ENCODE results near the gene CLEC1A.

The CLEC1A gene

DNA sequence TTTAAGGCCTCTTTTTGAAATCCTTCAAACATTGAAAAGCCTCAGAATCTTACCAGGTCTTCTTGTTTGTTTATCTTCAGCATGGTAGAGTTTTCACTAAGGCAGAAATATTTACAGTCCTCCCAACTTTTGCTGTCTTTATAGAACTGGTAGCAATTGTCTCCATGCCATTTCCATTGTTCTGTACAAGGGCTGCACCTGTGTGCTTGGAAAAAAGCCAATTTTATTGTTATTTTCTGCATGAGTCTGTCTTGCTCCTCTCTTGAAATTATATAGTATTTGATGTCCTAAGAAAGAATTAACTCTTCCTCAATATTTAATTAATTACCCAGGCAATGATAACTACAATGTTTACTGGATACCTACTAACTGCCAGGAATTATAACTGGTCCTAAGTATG lies 23.3 kb downstream of the CLEC1A start:
- TF ChIP-seq, protein P1, sequence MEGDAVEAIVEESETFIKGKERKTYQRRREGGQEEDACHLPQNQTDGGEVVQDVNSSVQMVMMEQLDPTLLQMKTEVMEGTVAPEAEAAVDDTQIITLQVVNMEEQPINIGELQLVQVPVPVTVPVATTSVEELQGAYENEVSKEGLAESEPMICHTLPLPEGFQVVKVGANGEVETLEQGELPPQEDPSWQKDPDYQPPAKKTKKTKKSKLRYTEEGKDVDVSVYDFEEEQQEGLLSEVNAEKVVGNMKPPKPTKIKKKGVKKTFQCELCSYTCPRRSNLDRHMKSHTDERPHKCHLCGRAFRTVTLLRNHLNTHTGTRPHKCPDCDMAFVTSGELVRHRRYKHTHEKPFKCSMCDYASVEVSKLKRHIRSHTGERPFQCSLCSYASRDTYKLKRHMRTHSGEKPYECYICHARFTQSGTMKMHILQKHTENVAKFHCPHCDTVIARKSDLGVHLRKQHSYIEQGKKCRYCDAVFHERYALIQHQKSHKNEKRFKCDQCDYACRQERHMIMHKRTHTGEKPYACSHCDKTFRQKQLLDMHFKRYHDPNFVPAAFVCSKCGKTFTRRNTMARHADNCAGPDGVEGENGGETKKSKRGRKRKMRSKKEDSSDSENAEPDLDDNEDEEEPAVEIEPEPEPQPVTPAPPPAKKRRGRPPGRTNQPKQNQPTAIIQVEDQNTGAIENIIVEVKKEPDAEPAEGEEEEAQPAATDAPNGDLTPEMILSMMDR (IDR thresholded peaks at IDR 0.05; ENCODE audit: low read depth, low read length) = no peak
- in situ Hi-C loops (cut with HindIII; ENCODE audit: low sequenced_read_pairs) = no loop called here

DNA sequence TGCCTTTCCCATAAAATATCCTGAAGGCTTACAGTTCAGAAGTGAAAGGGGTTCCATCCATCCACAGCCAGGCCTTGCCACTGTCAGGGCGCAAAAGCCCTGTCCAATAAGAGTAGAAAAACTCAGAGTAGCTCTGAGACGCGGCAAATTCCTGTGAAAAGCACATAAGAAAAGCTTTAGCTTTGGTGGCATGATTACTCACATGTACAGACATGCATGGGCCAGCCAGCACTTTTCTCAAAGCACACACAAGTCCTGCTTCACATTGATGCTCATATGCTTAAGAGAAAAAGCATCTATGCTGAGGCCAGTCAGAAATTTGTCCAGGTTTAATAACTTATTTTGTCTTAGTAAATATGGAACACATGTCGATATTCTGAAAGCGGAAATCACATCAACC lies 25.5 kb downstream of the CLEC1A start:
- no peak overlapping the region for H3K4me3 ChIP-seq (ENCODE audit: low read depth, low read length)
- DNase-seq (ENCODE audit: low read depth, low spot score) = no peak
- in situ Hi-C loops (cut with HindIII; ENCODE audit: low sequenced_read_pairs) = no loop called here
- TF ChIP-seq, protein P1 (IDR thresholded peaks at IDR 0.05; ENCODE audit: low read depth, low read length) = no peak

More for the DNA sequence above, 23.3 kb downstream of the CLEC1A start:
- H3K4me3 ChIP-seq (ENCODE audit: low read depth, low read length) = no peak overlapping the region
- DNase-seq (ENCODE audit: low read depth, low spot score) = no peak

DNA sequence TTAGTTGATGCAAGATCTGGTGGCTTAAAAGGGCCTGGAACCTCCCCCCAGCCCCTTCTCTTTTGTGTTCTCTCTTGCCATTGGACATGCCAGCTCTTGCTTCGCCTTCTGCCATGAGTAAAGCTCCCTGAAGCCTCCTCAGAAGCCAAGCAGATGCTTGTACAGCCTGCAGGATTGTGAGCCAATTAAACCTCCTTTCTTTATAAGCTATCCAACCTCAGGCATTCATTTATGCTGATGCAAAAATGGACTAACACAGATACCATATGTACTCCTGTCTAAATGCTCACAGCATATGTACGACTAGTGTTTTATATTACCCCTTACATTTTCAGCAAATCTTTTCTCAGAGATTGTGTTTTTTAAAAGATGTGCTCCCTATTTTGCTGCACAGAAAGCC lies 26.7 kb downstream of the CLEC1A start:
- no peak for DNase-seq (ENCODE audit: low read depth, low spot score)
- H3K4me3 ChIP-seq (ENCODE audit: low read depth, low read length) = no peak overlapping the region
- in situ Hi-C loops (cut with HindIII; ENCODE audit: low sequenced_read_pairs) = no loop called here
- TF ChIP-seq, protein P1 (IDR thresholded peaks at IDR 0.05; ENCODE audit: low read depth, low read length) = no peak

DNA sequence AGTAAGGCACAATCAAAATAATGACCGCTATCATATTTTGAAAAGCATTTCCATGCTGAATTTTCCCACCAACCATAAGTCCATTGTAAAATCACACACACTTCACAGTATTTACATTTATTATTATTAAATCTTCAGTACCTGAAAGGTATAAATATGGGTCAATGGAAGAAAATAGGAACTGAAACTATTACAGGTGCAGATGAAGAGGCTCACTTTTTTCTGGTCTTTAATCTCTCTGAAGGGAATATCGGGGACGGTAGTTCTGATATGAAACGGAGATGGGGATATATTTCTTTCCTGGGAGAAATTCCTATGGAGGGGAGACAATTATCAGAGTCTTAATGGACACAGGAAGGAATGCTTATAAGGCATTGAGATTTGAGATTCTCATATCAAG lies 28.4 kb downstream of the CLEC1A start:
- TF ChIP-seq, protein P1 (IDR thresholded peaks at IDR 0.05; ENCODE audit: low read depth, low read length) = no peak
- in situ Hi-C loops (cut with HindIII; ENCODE audit: low sequenced_read_pairs) = no loop called here
- DNase-seq (ENCODE audit: low read depth, low spot score) = no peak
- H3K4me3 ChIP-seq (ENCODE audit: low read depth, low read length) = no peak overlapping the region

DNA sequence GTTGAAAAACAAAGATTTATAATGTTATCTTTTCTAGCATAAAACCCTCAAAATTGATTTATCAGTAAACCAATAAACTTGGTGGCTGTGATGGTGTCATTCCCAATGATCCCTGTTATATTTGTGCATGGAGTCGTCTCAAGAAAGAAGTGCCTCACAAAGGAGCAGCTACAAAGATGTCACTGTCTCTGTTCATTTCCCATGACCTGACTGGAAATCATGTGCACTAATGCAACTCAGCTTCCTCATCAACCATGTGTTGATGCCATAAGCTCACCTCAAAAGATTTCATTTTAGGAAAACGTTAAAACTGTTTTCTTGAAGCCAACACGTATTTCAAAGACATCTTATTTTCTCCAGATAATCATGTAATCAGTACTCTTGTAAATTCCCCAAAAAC lies 28.8 kb downstream of the CLEC1A start:
- TF ChIP-seq, protein P1 (IDR thresholded peaks at IDR 0.05; ENCODE audit: low read depth, low read length) = no peak
- in situ Hi-C loops (cut with HindIII; ENCODE audit: low sequenced_read_pairs) = no loop called here
- H3K4me3 ChIP-seq (ENCODE audit: low read depth, low read length) = no peak overlapping the region
- no peak for DNase-seq (ENCODE audit: low read depth, low spot score)

DNA sequence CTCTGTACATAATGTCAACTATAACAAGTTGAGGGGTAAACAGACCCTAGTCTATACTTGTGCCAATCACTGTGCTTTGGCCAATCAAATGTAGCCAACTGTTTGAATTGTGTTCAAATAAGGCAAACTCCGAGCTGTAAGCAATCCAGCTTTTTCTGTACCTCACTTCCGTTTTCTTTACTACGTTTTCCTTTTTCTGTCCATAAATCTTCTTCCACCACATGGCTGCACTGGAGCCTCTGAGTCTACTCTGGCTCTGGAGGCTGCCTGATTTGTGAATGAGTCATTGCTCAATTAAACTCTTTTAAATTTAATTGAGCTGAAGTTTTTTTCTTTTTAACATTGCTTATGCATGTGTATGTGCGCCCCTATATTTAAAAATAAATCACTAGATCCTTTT lies 29.7 kb downstream of the CLEC1A start:
- no peak overlapping the region for H3K4me3 ChIP-seq (ENCODE audit: low read depth, low read length)
- DNase-seq (ENCODE audit: low read depth, low spot score) = peak; percentile 41
- TF ChIP-seq, protein P1 (IDR thresholded peaks at IDR 0.05; ENCODE audit: low read depth, low read length) = no peak
- in situ Hi-C loops (cut with HindIII; ENCODE audit: low sequenced_read_pairs) = no loop called here

DNA sequence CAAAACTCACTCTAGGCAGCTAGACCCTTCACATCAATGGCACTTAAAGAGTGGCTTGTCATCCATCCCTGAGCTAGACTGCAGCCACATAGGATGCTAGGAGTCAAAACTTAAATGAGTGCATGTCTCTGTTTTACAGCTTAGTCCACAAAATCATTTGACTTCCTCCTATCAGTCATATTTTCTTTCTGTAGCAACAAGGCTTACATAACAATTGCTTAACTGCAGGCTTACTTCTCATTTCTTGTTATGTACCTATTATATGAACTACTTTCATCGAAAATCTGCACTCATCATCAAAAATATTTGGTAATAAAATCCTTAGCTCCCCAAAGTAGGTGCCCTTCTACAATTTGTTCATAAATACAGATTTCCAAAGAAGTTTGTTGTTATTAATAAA lies 30.1 kb downstream of the CLEC1A start:
- DNase-seq (ENCODE audit: low read depth, low spot score) = no peak
- H3K4me3 ChIP-seq (ENCODE audit: low read depth, low read length) = no peak overlapping the region
- TF ChIP-seq, protein P1 (IDR thresholded peaks at IDR 0.05; ENCODE audit: low read depth, low read length) = no peak
- in situ Hi-C loops (cut with HindIII; ENCODE audit: low sequenced_read_pairs) = no loop called here
